MCF 10A (cell line): ENCODE results near the gene TMEM119. TPM values are rescaled to one million over a fixed set of nuclear protein-coding genes. Genes with fewer than 3 reads are reported as not detected.
A peak's percentile ranks its signal among the peaks of the same experiment; 100 is the strongest.
"Not testable (repeated sequence)": the region's sequence is repeated elsewhere in the genome, so short reads cannot be mapped to it uniquely, and the experiment has no call there.

Source experiments
- BruUV-seq: library from RNA; stranded (reverse); fragments of 400-500 nt; replicated peaks from 2 replicates; lab custom pipeline; 2021; lab: Mats Ljungman, UMichigan
- CTCF ChIA-PET: fragments of 300-600 bp; sonication (Branson Sonifier 250); formaldehyde crosslinking; extraction: SDS; loops from one replicate; lab custom pipeline; 2021; ENCODE audit warnings: antibody characterized with exemption, inconsistent platforms; lab: Yijun Ruan, JAX
- POLR2A ChIA-PET: fragments of 300-600, 350-650 bp; sonication (Branson Sonifier 250); formaldehyde crosslinking; extraction: SDS; loops from one replicate; lab custom pipeline; 2020; ENCODE audit warnings: antibody characterized with exemption, inconsistent platforms; lab: Yijun Ruan, JAX
- DNase-seq: peaks from one replicate; pipeline ENCODE4 v3.0.0-alpha.2; 2018; ENCODE audit not compliant: unreplicated experiment
- H3K27ac Mint-ChIP-seq: one replicate; pipeline ENCODE4 v1.8.0; 2022; ENCODE audit warnings: mild to moderate bottlenecking, low read depth, mixed read lengths; ENCODE audit not compliant: unreplicated experiment
- H3K27me3 Mint-ChIP-seq: one replicate; pipeline ENCODE4 v1.8.0; 2022; ENCODE audit warnings: mixed read lengths; ENCODE audit not compliant: insufficient read depth, unreplicated experiment
- H3K36me3 Mint-ChIP-seq: one replicate; pipeline ENCODE4 v1.8.0; 2022; ENCODE audit warnings: mild to moderate bottlenecking, moderate library complexity, mixed read lengths; ENCODE audit not compliant: insufficient read depth, unreplicated experiment
- H3K4me1 Mint-ChIP-seq: one replicate; pipeline ENCODE4 v1.8.0; 2022; ENCODE audit warnings: mixed read lengths; ENCODE audit not compliant: insufficient read depth, unreplicated experiment
- H3K4me3 Mint-ChIP-seq: one replicate; pipeline ENCODE4 v1.8.0; 2022; ENCODE audit warnings: mild to moderate bottlenecking, moderate library complexity, mixed read lengths; ENCODE audit not compliant: unreplicated experiment
- H3K9me3 Mint-ChIP-seq: one replicate; pipeline ENCODE4 v1.8.0; 2022; ENCODE audit warnings: mixed read lengths; ENCODE audit not compliant: unreplicated experiment
- CTCF ChIP-seq: fragments of 200-600 bp; IDR thresholded peaks from one replicate; pipeline ENCODE4 v1.8.0; 2022; ENCODE audit warnings: antibody characterized with exemption, mild to moderate bottlenecking; ENCODE audit not compliant: unreplicated experiment
- intact Hi-C: fragments of 100-400 bp; cut with micrococcal nuclease; formaldehyde crosslinking; loops from 2 replicates; pipeline ENCODE4 v1.14.1; 2022
- total RNA-seq: library from RNA; stranded (reverse); gene quantifications from 2 replicates; pipeline ENCODE4 v1.2.3, GENCODE V29; 2022

TMEM119 gene
- total RNA-seq, 1 experiment from 2014 or later = not detected

- intact Hi-C loops = no loop called here
- Mint-ChIP-seq H3K9me3 (no peaks in the 10 kb centered on the region), H3K27ac (no peak overlapping the region), H3K36me3 (no peaks in the 10 kb centered on the region), H3K4me1 (peaks cover 8% of the 10 kb centered on the region), H3K27me3 (no peaks in the 10 kb centered on the region), H3K4me3 (no peak overlapping the region)
- CTCF ChIA-PET = interaction anchor here (8.4 kb wide), 1 partner anchor 18 kb away, joined by 52 read pairs; no protein-coding TSS in a partner anchor
- BruUV-seq = no TSS peak
- POLR2A ChIA-PET = no interaction called here
- no peak for TF ChIP-seq CTCF
- no peak for DNase-seq
These were observed 37.5 kb upstream of the TMEM119 start for GRCh38 chr12:108635201-108635996.

- no peak for DNase-seq
- no peaks in the 10 kb centered on the region for H3K27me3 Mint-ChIP-seq
- no peak overlapping the region for H3K4me3 Mint-ChIP-seq
- no peaks in the 10 kb centered on the region for H3K36me3 Mint-ChIP-seq
- no peak overlapping the region for H3K27ac Mint-ChIP-seq
- ChIA-PET CTCF (interaction anchor here (0.6 to 8.4 kb wide), 2 partner anchors 17 to 606 kb away, joined by 3 to 52 read pairs; no protein-coding TSS in a partner anchor), POLR2A (no interaction called here)
- intact Hi-C loops = no loop called here
- TF ChIP-seq CTCF = no peak
- no peaks in the 10 kb centered on the region for H3K9me3 Mint-ChIP-seq
- H3K4me1 Mint-ChIP-seq = peaks cover 8% of the 10 kb centered on the region
- no TSS peak for BruUV-seq
These were observed 36.5 kb upstream of the TMEM119 start for GRCh38 chr12:108634341-108634751.

- Mint-ChIP-seq H3K27me3 (no peaks in the 10 kb centered on the region), H3K9me3 (no peaks in the 10 kb centered on the region), H3K27ac (no peak within 1 kb of the TSS), H3K4me1 (peaks cover 8% of the 10 kb centered on the region), H3K4me3 (no peak within 1 kb of the TSS), H3K36me3 (no peaks in the 10 kb centered on the region)
- TF ChIP-seq CTCF = no peak
- intact Hi-C loops = no loop called here
- no TSS peak for BruUV-seq
- CTCF ChIA-PET = interaction anchor here (0.6 to 8.4 kb wide), 2 partner anchors 17 to 606 kb away, joined by 3 to 52 read pairs; no protein-coding TSS in a partner anchor
- POLR2A ChIA-PET = no interaction called here
- no peak for DNase-seq
These were observed 35.8 kb upstream of the TMEM119 start, which contains the start of gene SELPLG for GRCh38 chr12:108633534-108634248. Gene SELPLG, minus strand, starts transcription at chr12:108633894. Its CDS starts 9,587 bp downstream, at chr12:108624307.

- H3K27ac Mint-ChIP-seq = no peak overlapping the region
- no TSS peak for BruUV-seq
- CTCF ChIA-PET = interaction anchor here (0.9 kb wide), 1 partner anchor 171 kb away, joined by 4 read pairs; no protein-coding TSS in a partner anchor
These were observed 35.2 kb upstream of the TMEM119 start for GRCh38 chr12:108633081-108633533.

GRCh38 chr12:108631261-108631660 is 33.4 kb upstream of the TMEM119 start:
- BruUV-seq, intact Hi-C loops, DNase-seq, H3K36me3 Mint-ChIP-seq, H3K4me3 Mint-ChIP-seq, H3K9me3 Mint-ChIP-seq, H3K27me3 Mint-ChIP-seq: not testable (repeated sequence)
- Mint-ChIP-seq H3K4me1 (peaks cover 15% of the 10 kb centered on the region), H3K27ac (peak overlapping the region; percentile 1)
- ChIA-PET POLR2A (interaction anchor here (0.6 to 4.3 kb wide), 9 partner anchors 12 to 477 kb away, joined by 3 to 29 read pairs (median 4); partner anchors contain the start of genes ISCU and SART3), CTCF (interaction anchor here (0.6 to 6.2 kb wide), 8 partner anchors 13 to 713 kb away, joined by 3 to 64 read pairs (median 3); no protein-coding TSS in a partner anchor)

More at GRCh38 chr12:108633081-108633533, 35.2 kb upstream of the TMEM119 start:
- H3K9me3 Mint-ChIP-seq = no peaks in the 10 kb centered on the region
- no peaks in the 10 kb centered on the region for H3K27me3 Mint-ChIP-seq
- no peak for DNase-seq
- no peaks in the 10 kb centered on the region for H3K36me3 Mint-ChIP-seq
- H3K4me1 Mint-ChIP-seq = peaks cover 13% of the 10 kb centered on the region
- no peak for TF ChIP-seq CTCF
- POLR2A ChIA-PET = interaction anchor here (4.3 kb wide), 1 partner anchor 72 kb away, joined by 29 read pairs; the partner anchor contains the start of genes ISCU and SART3
- intact Hi-C loops = no loop called here
- H3K4me3 Mint-ChIP-seq = no peak overlapping the region
